NCI-H460 (cell line): ENCODE data around the gene ALK. TPM values are rescaled to one million over a fixed set of nuclear protein-coding genes. Genes with fewer than 3 reads are reported as not detected.

Experiments
- DNase-seq: peaks from one replicate; pipeline ENCODE4 v3.0.0-alpha.2; 2016; ENCODE audit warnings: low read depth; ENCODE audit errors: extremely low read depth
- total RNA-seq: library from RNA; depleted of rRNA; stranded (reverse); fragments of >200 nt; shearing (Covaris generic); gene quantifications from 2 replicates; pipeline ENCODE4 v1.2.3, GENCODE V29; 2014

ALK gene
- total RNA-seq, 1 experiment from 2014 or later: 0.02 TPM

GRCh38 chr2:29349316-29350030 lies 571.9 kb downstream of the ALK start:
- DNase-seq: no peak

- DNase-seq: no peak
These were observed 573.5 kb downstream of the ALK start for GRCh38 chr2:29347774-29348461.

- DNase-seq: no peak
These were observed 576.1 kb downstream of the ALK start for GRCh38 chr2:29345236-29345635.

GRCh38 chr2:29343830-29344229 lies 577.6 kb downstream of the ALK start:
- DNase-seq: no peak

- DNase-seq: no peak
These were observed 584.8 kb downstream of the ALK start for GRCh38 chr2:29336341-29337241.

- DNase-seq: no peak
These were observed 586.0 kb downstream of the ALK start for GRCh38 chr2:29335396-29335795.

- DNase-seq: no peak
These were observed 586.7 kb downstream of the ALK start for GRCh38 chr2:29334706-29335105.

- DNase-seq: no peak
These were observed 588.8 kb downstream of the ALK start for GRCh38 chr2:29332540-29332939.

- no peak for DNase-seq
These were observed 591.5 kb downstream of the ALK start for GRCh38 chr2:29329899-29330298.

- no peak for DNase-seq
These were observed 594.5 kb downstream of the ALK start for GRCh38 chr2:29326926-29327325.

GRCh38 chr2:29325544-29325943 lies 595.8 kb downstream of the ALK start:
- DNase-seq: no peak

- DNase-seq: no peak
These were observed 597.4 kb downstream of the ALK start for GRCh38 chr2:29323961-29324360.

- DNase-seq: no peak
These were observed 598.1 kb downstream of the ALK start for GRCh38 chr2:29323301-29323700.

GRCh38 chr2:29322011-29322410 lies 599.4 kb downstream of the ALK start:
- no peak for DNase-seq

- no peak for DNase-seq
These were observed 603.4 kb downstream of the ALK start for GRCh38 chr2:29317801-29318485.

GRCh38 chr2:29317077-29317517 lies 604.3 kb downstream of the ALK start:
- DNase-seq: no peak

- DNase-seq: no peak
These were observed 606.4 kb downstream of the ALK start for GRCh38 chr2:29314816-29315571.

- DNase-seq: no peak
These were observed 609.9 kb downstream of the ALK start for GRCh38 chr2:29311458-29311857.

- no peak for DNase-seq
These were observed 610.6 kb downstream of the ALK start for GRCh38 chr2:29310650-29311348.
